GM18508 (cell line): Measurements from ENCODE around the gene ABTB1.

Experiments
- ATAC-seq: cut with Tn5 transposase; IDR thresholded peaks from one replicate; pipeline ENCODE4 v1.9.1; 2021; ENCODE audit warnings: moderate number of reproducible peaks; ENCODE audit not compliant: insufficient read depth, unreplicated experiment

ABTB1 gene

DNA sequence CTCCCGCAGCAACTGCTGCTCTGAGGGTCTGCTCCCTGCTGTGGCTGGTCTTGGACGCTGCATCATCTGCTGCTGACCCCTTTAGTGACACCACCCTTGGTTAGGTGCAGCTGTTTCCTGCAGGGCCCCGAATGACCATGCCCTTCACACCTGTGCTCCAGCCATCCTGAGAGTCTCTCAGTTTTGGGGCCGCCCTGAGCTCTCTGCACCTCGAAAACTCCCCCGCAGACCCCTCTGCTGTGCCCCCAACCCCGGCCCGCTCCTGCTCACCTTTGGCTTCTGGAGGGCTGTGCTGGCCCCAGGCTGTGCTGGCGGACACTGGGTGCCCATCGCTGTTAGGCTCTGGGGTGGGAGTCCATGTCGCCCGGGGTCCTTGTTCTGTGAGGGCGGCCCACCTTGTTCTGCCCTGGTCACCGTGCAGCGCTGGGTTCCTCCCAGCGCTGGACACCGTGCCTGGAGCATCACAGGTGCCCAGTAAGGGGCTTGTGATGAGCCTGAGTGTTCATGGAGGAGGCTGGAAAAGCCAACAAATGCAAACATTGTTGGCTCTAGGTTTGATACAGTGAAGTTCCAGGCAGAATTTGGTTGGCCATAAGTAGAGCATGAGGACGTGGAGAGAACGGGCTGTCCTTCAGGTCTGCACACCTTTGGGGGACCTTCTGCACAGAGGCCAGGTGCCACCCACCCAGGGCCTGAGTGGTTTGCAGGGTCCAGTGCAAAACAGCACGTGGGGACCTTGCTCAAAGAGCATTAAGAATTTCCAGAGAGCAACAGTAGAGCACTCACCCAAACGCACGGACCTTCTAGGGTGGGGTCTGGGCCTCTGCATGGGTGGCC is 12.3 kb downstream of the ABTB1 start:
- no peak for ATAC-seq

DNA sequence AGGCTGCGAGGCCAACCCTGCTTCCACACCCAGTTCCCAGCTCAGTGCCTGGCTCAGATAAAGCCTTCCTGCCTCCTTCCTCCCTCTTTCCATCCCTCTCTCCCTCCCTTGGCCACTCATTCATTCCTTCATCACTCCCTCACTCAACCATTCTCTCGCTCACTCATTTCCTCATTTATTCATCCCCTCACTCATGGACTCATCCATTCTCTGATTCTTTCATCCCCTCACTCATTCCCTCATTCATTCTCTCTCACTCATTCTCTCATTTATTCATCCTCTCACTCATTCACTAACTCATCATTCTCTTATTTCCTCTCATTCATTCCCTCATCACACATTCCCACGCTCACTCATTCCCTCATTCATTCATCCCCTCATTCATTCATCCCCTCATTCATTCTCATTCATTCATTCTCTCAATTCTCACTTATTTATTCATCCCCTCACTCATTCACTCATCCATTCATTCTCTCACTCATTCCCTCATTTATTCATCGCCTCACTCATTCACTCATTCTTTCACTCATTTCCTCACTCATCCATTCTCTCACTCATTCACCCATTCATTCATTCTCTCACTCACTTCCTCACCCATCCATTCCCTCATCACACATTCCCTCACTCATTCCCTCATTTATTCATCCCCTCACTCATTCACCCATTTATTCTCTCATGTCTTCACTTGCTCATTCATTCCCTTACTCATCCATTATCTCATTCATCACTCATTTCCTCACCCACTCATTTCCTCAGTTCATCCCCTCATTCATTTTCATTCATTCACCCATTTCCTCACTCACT is 13.2 kb downstream of the ABTB1 start:
- ATAC-seq, result no peak

DNA sequence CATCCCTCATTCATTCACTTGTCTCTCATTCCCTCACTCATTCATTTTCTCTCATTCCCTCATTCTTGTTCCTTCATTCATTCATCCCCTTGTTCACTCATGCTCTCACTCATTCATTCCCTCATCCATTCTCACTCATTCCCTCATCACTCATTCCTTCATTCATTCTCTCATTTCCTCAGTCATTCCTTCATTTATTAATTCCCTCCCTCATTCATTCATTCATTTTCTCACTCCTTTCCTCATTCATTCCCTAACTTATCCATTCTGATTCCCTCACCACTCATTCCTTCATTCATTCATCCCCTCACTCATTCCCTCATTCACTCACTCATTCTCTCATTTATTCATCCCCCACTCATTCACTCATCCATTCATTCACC is 13.8 kb downstream of the ABTB1 start:
- no peak for ATAC-seq

DNA sequence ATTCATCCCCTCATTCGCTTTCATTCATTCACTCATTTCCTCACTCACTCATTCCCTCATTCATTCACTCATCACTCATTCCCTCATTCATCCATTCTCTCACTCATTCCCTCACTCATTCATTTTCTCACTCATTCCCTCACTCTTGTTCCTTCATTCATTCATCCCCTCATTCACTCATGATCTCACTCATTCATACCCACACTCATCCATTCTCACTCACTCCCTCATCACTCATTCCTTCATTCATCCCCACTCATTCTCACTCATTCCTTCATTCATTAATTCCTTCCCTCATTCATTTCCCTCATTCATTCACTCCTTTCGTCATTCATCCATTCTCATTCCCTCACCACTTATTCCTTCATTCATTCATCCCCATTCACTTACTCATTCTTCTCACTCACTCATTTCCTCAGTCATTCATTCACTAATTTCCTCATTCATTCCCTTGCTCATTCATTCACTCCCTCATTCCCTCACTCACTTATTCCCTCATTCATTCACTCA is 14.5 kb downstream of the ABTB1 start:
- ATAC-seq, result no peak

DNA sequence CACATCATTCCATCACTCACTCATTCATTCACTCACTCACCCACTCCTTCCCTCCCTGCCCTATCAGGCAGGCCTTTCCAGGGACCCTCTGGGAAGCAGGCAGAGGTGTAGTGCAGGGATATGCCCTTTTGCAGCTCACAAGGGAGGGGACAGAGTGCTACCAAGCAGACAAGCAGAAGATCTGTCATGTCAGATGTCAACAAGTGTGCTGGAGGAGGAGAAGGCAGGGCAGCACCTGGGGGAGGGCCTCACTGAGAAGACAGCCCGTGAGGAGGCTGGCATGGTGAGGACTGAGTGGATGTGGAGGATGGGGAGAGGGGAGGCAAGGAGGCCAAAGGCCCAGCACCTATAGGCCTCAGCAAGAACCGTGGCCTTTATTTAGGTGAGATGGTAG is 15.3 kb downstream of the ABTB1 start:
- ATAC-seq, result no peak

DNA sequence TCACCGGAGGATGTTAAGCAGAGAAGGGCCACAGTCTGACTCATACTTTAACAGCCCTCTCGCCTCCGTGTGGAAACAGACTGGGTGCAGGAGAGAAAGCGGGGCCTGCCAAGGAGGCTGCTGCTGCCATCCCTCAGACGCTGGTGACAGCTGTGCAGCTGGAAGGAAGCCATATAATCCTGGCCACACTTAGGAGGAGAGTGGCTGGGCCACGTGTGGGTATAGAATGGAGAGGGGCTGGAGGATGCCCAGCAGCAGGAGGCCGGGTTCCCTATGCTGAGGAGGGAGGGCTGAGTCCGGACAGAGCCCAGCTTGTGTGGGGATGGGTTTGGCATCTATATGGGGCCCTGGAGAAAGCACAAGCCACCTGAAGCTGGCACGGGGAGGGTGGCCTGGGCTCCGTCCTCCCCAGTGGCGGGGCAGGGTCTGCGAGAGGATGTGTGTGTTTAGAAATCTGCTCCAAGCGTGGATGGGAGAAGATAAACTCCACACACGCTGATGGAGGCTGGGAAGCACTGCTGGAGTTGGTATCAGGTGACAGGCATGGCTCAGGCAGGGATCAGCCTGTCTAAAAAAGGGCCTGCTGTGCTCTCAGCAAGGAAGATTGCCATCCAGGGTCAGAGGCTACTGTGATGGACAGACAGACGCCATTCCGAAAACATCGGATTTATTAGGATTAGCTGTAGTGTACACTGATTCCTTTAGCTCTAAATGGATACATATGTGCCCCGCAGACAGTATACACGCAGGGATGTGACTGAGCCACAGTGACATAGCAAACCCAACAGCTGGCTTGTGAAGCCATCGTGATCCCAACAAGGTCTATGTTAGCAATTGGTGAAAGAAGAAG is 15.9 kb downstream of the ABTB1 start:
- ATAC-seq, result no peak

DNA sequence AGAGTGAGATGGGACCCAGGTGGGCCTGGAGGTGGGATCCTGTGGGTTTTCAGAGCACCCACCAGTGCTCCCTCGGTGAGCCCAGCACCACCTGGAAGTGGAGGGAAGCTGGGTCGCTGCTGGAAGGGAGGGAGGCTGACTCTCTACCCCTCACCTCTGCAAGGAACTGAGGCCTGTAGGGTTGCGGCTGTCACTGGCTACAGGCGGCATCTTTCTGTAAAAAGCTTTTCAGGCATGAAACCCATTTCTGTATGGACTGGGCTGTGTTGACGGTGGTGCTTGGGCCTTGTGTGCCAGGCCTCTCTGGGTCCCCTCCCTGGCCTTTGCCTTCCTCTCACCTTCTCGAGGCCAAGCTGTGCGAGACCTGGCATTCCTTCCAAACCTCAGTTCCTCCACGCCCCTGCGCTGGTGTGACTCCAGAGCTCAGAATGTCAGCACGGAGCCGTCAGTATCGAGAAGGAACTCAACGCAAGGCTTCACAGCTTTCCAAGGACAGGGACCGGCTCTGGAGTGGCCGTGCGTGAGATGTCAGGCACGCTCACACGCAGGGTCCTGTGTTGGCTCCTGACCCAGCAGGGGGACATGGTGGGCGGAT is 16.6 kb downstream of the ABTB1 start:
- ATAC-seq, result no peak

DNA sequence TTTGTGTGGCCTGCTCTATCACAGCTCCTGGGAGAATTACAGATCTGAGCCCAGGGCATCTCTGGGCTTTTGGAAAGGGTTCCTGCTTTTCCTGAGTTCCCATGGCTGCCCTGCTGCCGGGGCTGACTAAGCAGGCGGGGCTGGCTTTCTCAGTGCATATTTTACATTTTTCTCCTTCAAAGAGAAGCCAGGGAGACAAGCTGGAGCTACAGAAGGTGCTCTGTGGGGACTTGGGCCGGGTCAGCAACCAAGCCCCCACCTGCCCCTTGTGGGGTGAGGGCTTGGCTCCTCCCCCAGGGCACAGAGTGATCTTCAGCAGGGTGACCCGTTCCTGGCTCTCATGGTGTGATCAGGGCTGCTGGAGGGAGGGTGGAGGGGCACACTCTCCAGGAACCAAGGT is 17.4 kb downstream of the ABTB1 start:
- ATAC-seq, result no peak

DNA sequence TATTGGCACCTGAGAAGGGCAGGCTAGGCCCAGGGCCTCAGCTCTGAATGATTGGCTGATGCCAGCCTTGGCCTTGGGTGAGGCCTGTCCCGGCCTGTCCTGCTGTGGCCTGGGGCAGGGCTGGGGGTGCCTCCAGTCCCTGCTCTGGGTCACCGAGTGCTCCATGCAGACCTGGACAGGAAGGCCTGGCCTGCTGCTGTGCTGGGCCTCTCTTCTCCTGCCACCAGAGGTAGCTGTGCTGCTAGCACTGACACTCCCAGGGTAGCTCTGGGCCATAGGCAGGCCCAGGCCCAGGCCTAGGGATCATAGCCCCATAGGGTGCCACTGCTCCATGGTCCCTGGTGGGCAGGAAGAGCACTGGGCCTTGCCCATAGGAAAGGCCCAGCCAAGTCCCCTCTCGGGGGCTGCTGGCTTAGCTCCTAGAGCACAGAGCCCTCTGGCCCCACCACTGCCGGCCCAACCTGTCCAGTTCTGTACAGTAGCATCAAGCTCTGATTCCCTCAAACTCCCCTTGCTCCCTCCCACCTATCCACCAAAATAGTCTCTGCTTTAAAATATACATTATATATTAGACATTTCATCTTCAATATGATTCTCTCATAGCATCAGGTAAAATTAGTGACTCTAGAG is 18.2 kb downstream of the ABTB1 start:
- no peak for ATAC-seq

DNA sequence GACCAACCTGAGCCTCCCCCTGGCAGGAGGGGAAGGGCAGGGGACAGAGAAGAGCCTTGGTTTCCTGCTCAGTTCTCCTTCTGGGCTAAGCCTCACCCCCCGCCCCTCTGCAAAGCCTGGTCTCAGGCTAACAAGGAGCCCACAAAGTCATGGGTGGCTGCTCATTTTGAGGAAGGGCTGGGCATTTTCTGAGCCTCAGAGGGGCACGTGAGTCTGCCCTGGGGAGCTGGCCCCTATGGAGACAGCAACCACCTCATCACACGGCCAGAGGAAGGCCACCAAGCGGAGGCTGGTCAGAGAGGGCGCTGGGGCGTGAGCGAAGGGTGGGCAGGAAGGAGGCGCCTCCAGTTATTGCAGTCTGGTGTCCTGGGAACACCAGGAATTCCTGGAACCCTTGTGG is 18.7 kb downstream of the ABTB1 start:
- no peak for ATAC-seq

DNA sequence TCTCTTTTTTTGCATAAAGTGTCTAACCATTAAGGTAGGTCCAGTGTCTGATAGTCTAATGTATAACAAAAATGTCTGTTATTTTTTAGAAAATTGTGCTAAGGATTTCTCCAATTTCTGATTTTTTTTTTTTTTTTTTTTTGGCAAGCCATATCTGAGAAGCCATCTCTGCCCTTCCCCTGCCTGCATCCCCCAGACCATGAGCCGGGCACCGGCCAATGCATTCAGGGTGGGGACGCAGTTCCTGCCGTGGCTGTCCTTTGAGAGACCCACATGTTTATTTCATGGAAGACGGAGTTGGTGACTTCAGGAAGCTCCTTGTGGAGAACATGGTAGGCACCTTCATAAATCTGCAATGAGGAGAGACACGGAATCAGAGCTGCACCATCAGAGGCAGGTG is 19.2 kb downstream of the ABTB1 start:
- ATAC-seq, result no peak

DNA sequence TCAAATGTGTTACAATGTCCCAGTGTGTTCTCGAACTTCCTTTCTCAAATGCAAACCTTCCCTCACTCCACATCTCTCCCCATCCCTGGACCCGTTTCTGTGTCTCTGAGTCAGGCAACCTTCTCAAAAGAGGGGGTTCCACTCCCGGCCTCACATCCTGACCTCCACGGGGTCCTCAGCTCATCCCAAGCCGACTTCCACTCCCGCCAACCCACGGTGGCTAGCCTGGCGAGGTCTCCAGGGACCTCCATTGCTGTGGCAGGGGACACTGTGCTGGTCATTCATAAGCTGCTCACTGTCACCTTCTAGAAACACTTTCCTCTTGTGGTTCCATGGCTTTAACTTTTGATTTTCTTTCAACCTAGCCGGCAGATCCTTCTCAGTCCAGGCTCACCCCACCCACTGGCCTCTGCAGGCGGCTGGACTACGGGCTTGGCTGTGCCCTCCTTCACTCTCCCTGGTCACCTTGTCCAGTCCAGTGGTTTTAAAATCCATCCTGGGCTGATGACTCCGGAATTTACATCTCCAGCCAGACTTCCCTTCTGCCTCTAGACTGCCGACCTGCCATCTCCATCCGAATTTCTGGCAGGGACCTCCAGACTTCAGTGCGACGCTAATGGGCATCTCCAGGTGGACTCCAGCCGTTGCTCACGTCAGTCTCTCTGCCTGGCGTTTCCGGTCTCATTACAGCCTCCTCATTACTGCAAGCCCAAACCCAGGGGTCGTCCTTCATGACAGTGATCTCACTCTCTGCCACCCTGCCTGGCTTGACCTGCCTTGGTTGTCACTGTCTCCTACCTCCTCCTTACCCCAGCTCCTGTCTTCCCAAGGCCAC is 20.0 kb downstream of the ABTB1 start:
- ATAC-seq, result no peak

DNA sequence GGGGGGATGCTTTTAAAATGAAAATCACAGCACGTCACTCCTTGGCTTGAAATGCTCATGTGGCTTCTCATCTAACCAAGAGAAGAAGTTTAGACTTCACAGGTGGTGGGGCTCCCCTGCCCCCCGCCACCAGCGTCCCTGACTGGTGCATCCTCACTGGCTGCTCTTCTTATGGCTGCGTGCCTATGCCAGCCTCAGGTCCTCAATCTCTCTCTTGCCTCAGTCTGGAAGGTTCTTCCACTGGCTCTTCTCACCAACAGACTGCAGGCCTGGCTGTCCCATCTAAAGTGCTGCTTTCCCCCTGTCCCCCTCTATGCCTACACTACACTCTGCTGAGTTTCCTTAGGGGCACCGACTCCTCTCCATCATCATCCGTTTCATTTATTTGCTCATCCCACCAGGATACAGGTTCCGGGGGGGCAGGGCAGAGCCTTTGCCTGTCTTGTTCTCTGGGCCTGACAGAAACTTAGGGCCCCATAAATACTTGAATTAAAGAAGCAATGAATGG is 20.6 kb downstream of the ABTB1 start:
- no peak for ATAC-seq

DNA sequence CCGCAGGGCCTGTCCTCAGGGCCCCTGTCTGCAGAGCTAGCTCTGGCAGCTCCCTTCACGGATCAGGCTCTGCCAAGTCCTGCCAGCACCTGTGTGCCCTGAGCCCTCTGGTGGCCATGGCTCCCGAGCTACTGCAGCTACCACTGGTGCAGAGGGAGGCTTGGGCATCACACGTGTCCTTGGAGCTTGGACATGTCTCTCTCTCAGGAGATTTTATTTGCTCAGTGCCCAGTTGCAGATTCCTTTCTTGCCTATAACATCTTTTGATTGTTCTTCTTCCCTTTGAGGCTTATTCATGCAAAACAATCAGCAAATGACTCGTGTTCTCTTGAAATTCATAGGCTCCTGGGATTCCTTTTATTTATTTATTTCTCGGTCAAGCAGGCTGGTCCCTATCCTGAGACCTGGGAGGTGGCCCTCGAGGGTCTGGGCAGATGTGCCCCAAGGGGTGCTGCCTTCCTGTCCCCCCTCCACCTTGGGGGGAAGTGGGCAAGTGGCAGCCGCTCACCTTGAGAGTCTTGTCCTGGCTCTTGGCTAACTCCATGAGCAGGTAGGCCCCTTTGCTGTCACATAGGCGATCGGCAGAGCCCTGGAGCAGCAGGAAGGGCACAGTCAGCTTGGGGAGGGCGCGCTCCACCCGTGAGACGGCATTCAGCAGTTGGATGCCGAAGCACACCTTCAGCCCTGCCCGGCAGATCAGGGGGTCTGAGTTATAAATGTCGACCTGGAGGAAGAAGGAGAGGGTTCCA is 21.9 kb downstream of the ABTB1 start:
- no peak for ATAC-seq

DNA sequence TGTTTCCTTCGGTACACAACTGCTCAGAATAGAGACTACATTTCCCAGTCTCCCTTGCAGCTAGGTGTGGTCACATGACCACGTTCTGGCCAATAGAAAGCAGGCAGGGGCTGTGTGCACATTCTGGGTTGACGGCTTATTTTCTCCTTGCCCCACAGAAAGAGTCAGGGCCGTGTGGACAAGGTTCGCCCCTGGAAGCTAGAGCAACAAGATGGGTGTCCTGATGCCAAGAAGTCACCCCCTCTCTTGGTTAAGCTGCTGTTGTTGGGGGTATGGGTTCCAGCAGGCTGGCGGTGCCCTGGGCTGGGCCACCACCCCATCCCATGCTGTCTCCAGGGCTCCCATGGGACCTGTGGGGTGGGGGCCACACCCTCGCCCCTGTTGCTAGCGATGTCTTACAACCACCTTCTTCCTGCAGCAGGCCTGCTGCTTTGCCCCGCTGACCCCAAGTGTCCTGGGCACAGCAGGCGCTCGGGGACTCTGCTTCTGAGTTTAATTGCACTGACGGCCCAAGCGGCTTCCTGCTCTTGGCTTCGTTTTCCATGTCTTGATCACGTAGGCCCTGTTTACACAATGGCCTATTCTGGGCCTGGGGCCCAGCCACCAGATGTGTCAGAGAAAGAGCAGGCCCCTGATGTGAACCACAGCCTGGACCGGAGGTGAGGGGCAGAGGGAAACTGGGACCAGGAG is 24.9 kb downstream of the ABTB1 start:
- no peak for ATAC-seq

DNA sequence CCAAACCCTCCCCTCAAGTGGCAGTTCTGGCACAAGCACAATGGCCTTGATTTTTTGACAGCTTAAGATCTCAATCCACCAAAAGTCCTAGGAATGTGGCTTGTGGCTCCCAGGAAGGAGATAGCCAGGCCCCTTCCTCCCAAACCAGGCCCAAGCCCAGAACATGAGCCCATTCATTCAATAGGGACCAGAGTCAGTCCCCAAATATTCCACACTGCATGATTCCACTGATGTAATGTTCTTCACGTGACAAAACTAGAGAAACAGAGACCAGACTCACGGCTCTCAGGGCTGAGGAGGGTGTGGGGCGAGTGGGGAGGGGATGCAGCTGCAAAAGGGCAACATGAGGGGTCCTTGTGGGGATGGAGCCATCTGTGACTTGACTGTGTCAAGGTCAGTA is 25.5 kb downstream of the ABTB1 start:
- ATAC-seq, result no peak

DNA sequence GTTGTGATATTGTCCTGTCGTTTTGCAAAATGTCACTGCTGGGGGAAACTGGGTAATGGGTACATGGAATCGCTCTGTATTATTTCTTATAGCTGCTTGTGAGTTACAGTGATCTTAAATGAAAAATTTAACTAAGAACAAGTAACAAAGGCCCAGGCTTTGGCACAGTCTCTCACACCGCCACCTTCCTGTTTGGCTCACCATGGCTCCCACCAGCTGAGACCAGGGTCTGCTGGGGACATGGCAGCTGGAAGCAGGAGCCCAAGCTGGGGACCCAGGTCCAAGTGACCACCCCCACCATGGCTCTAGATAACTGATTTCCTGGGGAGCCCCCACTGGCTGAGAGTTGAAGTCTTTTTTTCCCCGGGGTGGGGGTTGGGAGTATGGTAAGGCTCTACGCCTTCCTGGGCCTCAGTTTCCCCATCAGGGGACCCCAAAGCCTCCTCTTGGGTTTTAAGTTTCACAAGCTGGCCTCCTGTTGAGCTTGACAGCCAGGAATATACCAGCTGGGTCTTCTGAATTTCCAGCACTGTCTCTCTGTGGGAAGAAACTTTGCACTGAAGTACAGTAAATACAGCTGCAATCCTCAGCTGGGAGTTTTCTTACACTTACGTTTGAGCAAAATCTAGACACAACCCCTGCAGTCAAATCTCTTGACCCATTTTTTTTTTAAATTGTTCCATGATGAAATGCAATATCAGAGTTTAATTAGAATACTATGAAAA is 26.1 kb downstream of the ABTB1 start:
- no peak for ATAC-seq
